Brain microvascular endothelial cell (primary cell): Measurements from ENCODE around the gene BANK1.

ENCODE experiments used
- DNase-seq: peaks from one replicate; pipeline ENCODE4 v3.0.0-alpha.2; 2020
- H3K27ac ChIP-seq: fragments of 250-450 bp; sonication (Bioruptor Pico); 2 replicates; pipeline ENCODE4 v1.5.1; 2020; ENCODE audit warnings: mild to moderate bottlenecking, moderate library complexity
- H3K27me3 ChIP-seq: fragments of 250-450 bp; sonication (Bioruptor Pico); replicated peaks from 2 replicates; pipeline ENCODE4 v1.5.1; 2020; ENCODE audit warnings: mild to moderate bottlenecking
- H3K36me3 ChIP-seq: fragments of 250-450 bp; sonication (Bioruptor Pico); replicated peaks from 2 replicates; pipeline ENCODE4 v1.5.1; 2020; ENCODE audit warnings: mild to moderate bottlenecking
- H3K4me3 ChIP-seq: 2 replicates; pipeline ENCODE4 v1.5.1; 2011; ENCODE audit warnings: low read depth, mild to moderate bottlenecking, control low read depth, low read length, moderate library complexity
- CTCF ChIP-seq: IDR thresholded peaks from 2 replicates; pipeline ENCODE4 v1.5.1; 2011; ENCODE audit warnings: low read depth, mild to moderate bottlenecking, moderate library complexity, low read length, control low read depth, inconsistent platforms; ENCODE audit errors: missing control alignments
- in situ Hi-C: cut with HindIII; loops from 2 replicates; pipeline ENCODE4 v1.10.0; 2017; ENCODE audit warnings: low sequenced_read_pairs, low pct_ligation_motif_present

BANK1 gene

GRCh38 chr4:101763576-101763975 lies 27.0 kb upstream of the BANK1 start:
- Histone ChIP-seq H3K27ac (no peak overlapping the region), H3K36me3 (no peaks in the 10 kb centered on the region), H3K4me3 (no peak overlapping the region), H3K27me3 (no peaks in the 10 kb centered on the region)
- TF ChIP-seq CTCF, result no peak
- in situ Hi-C loops, result no loop called here
- no peak for DNase-seq

GRCh38 chr4:101774807-101775206 lies 15.7 kb upstream of the BANK1 start:
- H3K27ac ChIP-seq, result no peak overlapping the region
- TF ChIP-seq CTCF, result no peak
- no peaks in the 10 kb centered on the region for H3K36me3 ChIP-seq
- H3K27me3 ChIP-seq, result no peaks in the 10 kb centered on the region
- in situ Hi-C loops, result no loop called here
- no peak for DNase-seq
- no peak overlapping the region for H3K4me3 ChIP-seq

GRCh38 chr4:101777431-101777830 lies 13.1 kb upstream of the BANK1 start:
- TF ChIP-seq CTCF, result no peak
- H3K27ac ChIP-seq, result no peak overlapping the region
- no peaks in the 10 kb centered on the region for H3K27me3 ChIP-seq
- DNase-seq, result no peak
- in situ Hi-C loops, result no loop called here
- H3K36me3 ChIP-seq, result no peaks in the 10 kb centered on the region
- H3K4me3 ChIP-seq, result no peak overlapping the region

GRCh38 chr4:101780284-101780683 lies 10.2 kb upstream of the BANK1 start:
- in situ Hi-C loops, result no loop called here
- DNase-seq, result no peak
- no peak overlapping the region for H3K4me3 ChIP-seq
- no peaks in the 10 kb centered on the region for H3K27me3 ChIP-seq
- no peak overlapping the region for H3K27ac ChIP-seq
- no peaks in the 10 kb centered on the region for H3K36me3 ChIP-seq
- TF ChIP-seq CTCF, result no peak

- H3K27me3 ChIP-seq, result no peaks in the 10 kb centered on the region
- TF ChIP-seq CTCF, result no peak
- DNase-seq, result no peak
- no peak overlapping the region for H3K4me3 ChIP-seq
- H3K27ac ChIP-seq, result no peak overlapping the region
- H3K36me3 ChIP-seq, result no peaks in the 10 kb centered on the region
- in situ Hi-C loops, result no loop called here
Observed at GRCh38 chr4:101782546-101782945, 8.0 kb upstream of the BANK1 start.

GRCh38 chr4:101784957-101785356 lies 5.6 kb upstream of the BANK1 start:
- Histone ChIP-seq H3K27me3 (no peaks in the 10 kb centered on the region), H3K27ac (no peak overlapping the region), H3K4me3 (no peak overlapping the region), H3K36me3 (no peaks in the 10 kb centered on the region)
- DNase-seq, result no peak
- TF ChIP-seq CTCF, result no peak
- in situ Hi-C loops, result no loop called here
